Endodermal cell (in vitro differentiated cells): ENCODE results near the gene TRIM2. TPM values are rescaled to one million over a fixed set of nuclear protein-coding genes. Genes with fewer than 3 reads are reported as not detected.

Experiments used
- DNase-seq: peaks from one replicate; pipeline ENCODE4 v3.0.0-alpha.2; 2017
- H3K27ac ChIP-seq: 2 replicates; pipeline ENCODE4 v1.5.1; 2013; ENCODE audit warnings: mild to moderate bottlenecking, low read depth, low read length, moderate library complexity
- H3K27me3 ChIP-seq: 2 replicates; pipeline ENCODE4 v1.6.1; 2013; ENCODE audit warnings: mild to moderate bottlenecking, low read length, moderate library complexity; ENCODE audit not compliant: insufficient read depth, control insufficient read depth, poor library complexity, severe bottlenecking
- H3K36me3 ChIP-seq: 2 replicates; pipeline ENCODE4 v1.7.0; 2013; ENCODE audit warnings: mild to moderate bottlenecking, low read length, moderate library complexity; ENCODE audit not compliant: control insufficient read depth, insufficient read depth
- H3K4me1 ChIP-seq: one replicate; pipeline ENCODE4 v1.7.0; 2013; ENCODE audit warnings: low read length; ENCODE audit not compliant: control insufficient read depth, insufficient read depth
- H3K4me3 ChIP-seq: 2 replicates; pipeline ENCODE4 v1.5.1; 2013; ENCODE audit warnings: mild to moderate bottlenecking, low read length, moderate library complexity
- H3K9ac ChIP-seq: 2 replicates; pipeline ENCODE4 v1.6.1; 2013; ENCODE audit warnings: mild to moderate bottlenecking, low read length, moderate library complexity; ENCODE audit not compliant: poor library complexity, severe bottlenecking; ENCODE audit errors: extremely low read depth
- H3K9me3 ChIP-seq: 2 replicates; pipeline ENCODE4 v1.6.1; 2013; ENCODE audit warnings: mild to moderate bottlenecking, low read length, moderate library complexity; ENCODE audit not compliant: control insufficient read depth
- H3K27ac Mint-ChIP-seq: 2 replicates; pipeline ENCODE4 v1.8.0; 2020; ENCODE audit warnings: mixed read lengths
- H3K27me3 Mint-ChIP-seq: 2 replicates; pipeline ENCODE4 v1.8.0; 2021; ENCODE audit warnings: mild to moderate bottlenecking, mixed read lengths; ENCODE audit not compliant: insufficient read depth
- H3K36me3 Mint-ChIP-seq: 2 replicates; pipeline ENCODE4 v1.8.0; 2020; ENCODE audit warnings: low read depth, mixed read lengths
- H3K4me1 Mint-ChIP-seq: 2 replicates; pipeline ENCODE4 v1.8.0; 2020; ENCODE audit warnings: mixed read lengths
- H3K4me3 Mint-ChIP-seq: 2 replicates; pipeline ENCODE4 v1.8.0; 2020; ENCODE audit warnings: mild to moderate bottlenecking, moderate library complexity, mixed read lengths
- H3K9me3 Mint-ChIP-seq: 2 replicates; pipeline ENCODE4 v1.8.0; 2020; ENCODE audit warnings: mild to moderate bottlenecking, mixed read lengths
- WGBS, 2 experiments: methylation state at CpG; one replicate each; pipeline versions ENCODE4 v1.1.5 to v1.1.7; 2013; ENCODE audit warnings: missing lambda C conversion rate in 2 of 2, mixed read lengths in 1 of 2; ENCODE audit not compliant: insufficient coverage in 1 of 2, insufficient read length in 1 of 2; 5-methylcytosine and 5-hydroxymethylcytosine counted together
- total RNA-seq, 2 donors: library from RNA; stranded (reverse); fragmentation: NEBNext Ultra II Directional in 1 of 2; extraction: Animal tissue kit (Norgen Biotek cat#: 25700) in 1 of 2; gene quantifications; 2 replicates in 1 of 2; 3 replicates in 1 of 2; pipeline ENCODE4 v1.2.1, GENCODE V29; 2021
- TF ChIP-seq, protein P1 (sequence below): fragments of 200-600 bp; sonication (generic); conservative IDR thresholded peaks from 2 replicates; pipeline ENCODE4 v1.5.0; 2021; ENCODE audit warnings: antibody characterized with exemption, mild to moderate bottlenecking

TRIM2 gene
- total RNA-seq, 2 donors from 2014 or later, result 31.8 to 56.1 TPM

DNA sequence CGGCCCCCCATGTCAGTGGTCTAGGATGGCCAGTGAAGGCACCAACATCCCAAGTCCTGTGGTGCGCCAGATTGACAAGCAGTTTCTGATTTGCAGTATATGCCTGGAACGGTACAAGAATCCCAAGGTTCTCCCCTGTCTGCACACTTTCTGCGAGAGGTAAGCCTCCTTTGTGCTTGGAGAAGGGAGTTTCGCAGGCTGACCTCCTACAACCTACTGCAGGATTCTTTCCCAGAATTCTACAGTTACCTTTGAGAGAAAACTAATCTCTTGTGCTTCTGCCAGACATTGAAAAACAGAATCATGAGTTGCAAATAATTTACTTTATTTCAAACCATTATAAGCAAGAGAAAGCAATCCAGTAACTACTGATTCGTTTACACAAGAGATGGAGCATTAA is 66.1 kb downstream of the TRIM2 start:
- no peak overlapping the region for H3K27ac Mint-ChIP-seq
- peaks cover 21% of the 10 kb centered on the region for H3K36me3 Mint-ChIP-seq
- WGBS, 2 experiments, result 97 to 100% methylated on average over 2 to 5 of the region's 6 CpGs
- peaks cover 4% of the 10 kb centered on the region for H3K9me3 Mint-ChIP-seq
- DNase-seq, result no peak
- Histone ChIP-seq H3K4me3 (no peak overlapping the region), H3K36me3 (peaks cover 11% of the 10 kb centered on the region), H3K4me1 (no peaks in the 10 kb centered on the region), H3K9ac (no peak overlapping the region), H3K27ac (no peak overlapping the region), H3K9me3 (no peaks in the 10 kb centered on the region), H3K27me3 (no peaks in the 10 kb centered on the region)
- TF ChIP-seq, protein P1, sequence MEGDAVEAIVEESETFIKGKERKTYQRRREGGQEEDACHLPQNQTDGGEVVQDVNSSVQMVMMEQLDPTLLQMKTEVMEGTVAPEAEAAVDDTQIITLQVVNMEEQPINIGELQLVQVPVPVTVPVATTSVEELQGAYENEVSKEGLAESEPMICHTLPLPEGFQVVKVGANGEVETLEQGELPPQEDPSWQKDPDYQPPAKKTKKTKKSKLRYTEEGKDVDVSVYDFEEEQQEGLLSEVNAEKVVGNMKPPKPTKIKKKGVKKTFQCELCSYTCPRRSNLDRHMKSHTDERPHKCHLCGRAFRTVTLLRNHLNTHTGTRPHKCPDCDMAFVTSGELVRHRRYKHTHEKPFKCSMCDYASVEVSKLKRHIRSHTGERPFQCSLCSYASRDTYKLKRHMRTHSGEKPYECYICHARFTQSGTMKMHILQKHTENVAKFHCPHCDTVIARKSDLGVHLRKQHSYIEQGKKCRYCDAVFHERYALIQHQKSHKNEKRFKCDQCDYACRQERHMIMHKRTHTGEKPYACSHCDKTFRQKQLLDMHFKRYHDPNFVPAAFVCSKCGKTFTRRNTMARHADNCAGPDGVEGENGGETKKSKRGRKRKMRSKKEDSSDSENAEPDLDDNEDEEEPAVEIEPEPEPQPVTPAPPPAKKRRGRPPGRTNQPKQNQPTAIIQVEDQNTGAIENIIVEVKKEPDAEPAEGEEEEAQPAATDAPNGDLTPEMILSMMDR, result no peak
- H3K4me3 Mint-ChIP-seq, result no peak overlapping the region
- peaks cover 11% of the 10 kb centered on the region for H3K4me1 Mint-ChIP-seq
- H3K27me3 Mint-ChIP-seq, result no peaks in the 10 kb centered on the region

DNA sequence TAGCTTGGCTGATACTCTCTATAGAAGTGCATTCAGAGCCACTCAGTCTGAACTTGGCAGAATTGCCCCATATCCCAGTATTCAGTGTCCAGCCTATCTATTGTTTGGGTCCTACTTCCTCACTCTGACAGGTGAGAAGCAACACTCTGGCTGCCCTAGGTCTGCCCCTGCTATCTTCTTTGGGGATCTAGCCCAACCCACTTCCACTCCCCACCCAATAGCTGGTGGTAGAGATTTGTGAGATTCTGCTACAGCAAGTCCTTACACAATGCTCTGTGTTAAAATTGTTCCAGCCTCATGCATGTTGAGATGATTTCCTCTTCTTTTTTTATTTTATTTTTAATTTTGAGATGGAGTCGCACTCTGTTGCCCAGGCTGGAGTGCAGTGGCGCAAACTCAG is 67.6 kb downstream of the TRIM2 start:
- peaks cover 5% of the 10 kb centered on the region for H3K4me1 ChIP-seq
- Mint-ChIP-seq H3K27ac (no peak overlapping the region), H3K4me1 (peaks cover 20% of the 10 kb centered on the region), H3K27me3 (no peaks in the 10 kb centered on the region), H3K4me3 (no peak overlapping the region), H3K9me3 (peaks cover 4% of the 10 kb centered on the region), H3K36me3 (peaks cover 21% of the 10 kb centered on the region)
- H3K9me3 ChIP-seq, result no peaks in the 10 kb centered on the region
- no peak for DNase-seq
- H3K27me3 ChIP-seq, result no peaks in the 10 kb centered on the region
- no peak overlapping the region for H3K4me3 ChIP-seq
- no peak overlapping the region for H3K9ac ChIP-seq
- peaks cover 11% of the 10 kb centered on the region for H3K36me3 ChIP-seq
- TF ChIP-seq, protein P1, result no peak
- 60 to 98% methylated on average over 1 to 2 of the region's 2 CpGs for WGBS, 2 experiments
- no peak overlapping the region for H3K27ac ChIP-seq

DNA sequence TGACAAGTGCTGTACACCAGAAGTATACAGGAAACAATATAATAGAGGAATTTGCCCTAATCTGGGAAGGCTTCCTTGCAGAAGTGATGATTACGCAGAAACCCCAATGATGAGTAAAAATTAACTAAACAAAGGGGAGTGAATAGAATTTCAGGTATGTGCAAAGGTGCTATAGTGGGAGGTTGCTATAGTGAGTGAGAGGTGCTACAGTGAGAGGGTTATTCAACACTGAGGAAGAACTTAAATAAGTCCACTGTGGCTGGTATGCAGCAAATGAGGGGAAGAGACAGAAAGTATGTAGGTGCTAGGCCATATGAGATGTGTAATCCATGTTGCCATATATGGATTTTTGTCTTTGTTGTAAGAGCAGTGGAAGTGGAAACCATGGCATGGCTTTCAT is 69.5 kb downstream of the TRIM2 start:
- H3K9me3 ChIP-seq, result no peaks in the 10 kb centered on the region
- no peak for DNase-seq
- no peak overlapping the region for H3K9ac ChIP-seq
- peaks cover 21% of the 10 kb centered on the region for H3K36me3 Mint-ChIP-seq
- WGBS, 2 experiments, result 100% methylated on average over 1 of the region's 1 CpG
- no peaks in the 10 kb centered on the region for H3K9me3 Mint-ChIP-seq
- no peak overlapping the region for H3K27ac Mint-ChIP-seq
- H3K27me3 Mint-ChIP-seq, result no peaks in the 10 kb centered on the region
- no peak overlapping the region for H3K27ac ChIP-seq
- H3K4me3 Mint-ChIP-seq, result no peak overlapping the region
- peaks cover 5% of the 10 kb centered on the region for H3K4me1 ChIP-seq
- H3K4me3 ChIP-seq, result no peak overlapping the region
- TF ChIP-seq, protein P1, result no peak
- peaks cover 29% of the 10 kb centered on the region for H3K36me3 ChIP-seq
- peaks cover 20% of the 10 kb centered on the region for H3K4me1 Mint-ChIP-seq
- H3K27me3 ChIP-seq, result no peaks in the 10 kb centered on the region
